Mononuclear cell (primary cell): Measurements from ENCODE around the gene GPC6. TPM values are rescaled to one million over a fixed set of nuclear protein-coding genes. Genes with fewer than 3 reads are reported as not detected.

ENCODE experiments used
- H3K27me3 ChIP-seq: 2 replicates; pipeline ENCODE4 v1.6.0; 2011; ENCODE audit warnings: low read length, control low read depth; ENCODE audit not compliant: insufficient read depth
- H3K4me1 ChIP-seq: 2 replicates; pipeline ENCODE4 v1.5.1; 2011; ENCODE audit warnings: mild to moderate bottlenecking, low read length, control low read depth; ENCODE audit not compliant: insufficient read depth
- H3K4me3 ChIP-seq: 2 replicates; pipeline ENCODE4 v1.5.1; 2011; ENCODE audit warnings: mild to moderate bottlenecking, low read length, moderate library complexity
- H3K9me3 ChIP-seq: 2 replicates; pipeline ENCODE4 v1.5.1; 2011; ENCODE audit warnings: low read depth, mild to moderate bottlenecking, control low read depth, low read length
- total RNA-seq: library from RNA; depleted of rRNA; stranded (reverse); fragments of >200 nt; gene quantifications from one replicate; pipeline ENCODE4 v1.2.3, GENCODE V29; 2012

The GPC6 gene
- total RNA-seq, 1 donor, result 0.31 TPM

DNA sequence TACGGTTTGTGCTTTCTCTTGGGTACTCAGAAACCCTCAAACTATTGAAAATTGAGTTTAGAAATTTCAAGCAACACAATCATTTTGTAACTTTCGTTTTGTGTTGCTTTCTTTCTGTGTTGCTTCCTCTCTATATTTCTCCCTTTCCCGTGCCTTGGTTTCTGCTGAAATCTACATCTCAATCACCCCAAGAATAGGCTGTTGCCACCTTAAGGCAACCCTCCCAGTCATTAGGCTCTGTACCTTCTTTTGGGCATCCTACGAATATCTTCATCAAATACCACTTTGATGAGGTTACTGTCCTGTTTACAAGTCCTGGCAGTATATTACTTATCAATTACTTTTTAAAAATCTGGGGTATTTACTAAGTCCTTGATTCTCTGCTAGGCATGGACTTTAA lies 621.6 kb downstream of the GPC6 start:
- H3K4me1 ChIP-seq, result no peaks in the 10 kb centered on the region
- no peak overlapping the region for H3K4me3 ChIP-seq
- no peaks in the 10 kb centered on the region for H3K9me3 ChIP-seq
- H3K27me3 ChIP-seq, result no peaks in the 10 kb centered on the region

DNA sequence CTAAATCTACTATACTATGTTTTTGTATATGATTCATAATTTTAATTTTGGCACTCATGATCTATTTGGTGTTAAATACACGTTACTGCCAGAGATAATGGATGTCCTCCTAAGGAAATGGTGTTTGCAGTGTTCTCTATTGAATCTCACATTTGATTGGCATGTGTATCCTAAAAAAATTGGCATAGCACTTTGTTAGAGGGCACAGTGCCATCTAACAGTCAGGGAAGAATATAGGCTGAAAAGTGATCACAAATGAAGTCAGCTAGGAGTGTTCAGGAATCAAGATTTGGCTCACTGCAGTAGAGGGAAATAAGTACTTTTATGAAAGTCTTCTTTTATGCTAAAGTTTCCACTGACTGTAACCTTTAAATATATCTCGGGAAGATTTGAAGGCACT lies 624.6 kb downstream of the GPC6 start:
- Histone ChIP-seq H3K4me1 (no peaks in the 10 kb centered on the region), H3K4me3 (no peak overlapping the region), H3K27me3 (no peaks in the 10 kb centered on the region), H3K9me3 (no peaks in the 10 kb centered on the region)

DNA sequence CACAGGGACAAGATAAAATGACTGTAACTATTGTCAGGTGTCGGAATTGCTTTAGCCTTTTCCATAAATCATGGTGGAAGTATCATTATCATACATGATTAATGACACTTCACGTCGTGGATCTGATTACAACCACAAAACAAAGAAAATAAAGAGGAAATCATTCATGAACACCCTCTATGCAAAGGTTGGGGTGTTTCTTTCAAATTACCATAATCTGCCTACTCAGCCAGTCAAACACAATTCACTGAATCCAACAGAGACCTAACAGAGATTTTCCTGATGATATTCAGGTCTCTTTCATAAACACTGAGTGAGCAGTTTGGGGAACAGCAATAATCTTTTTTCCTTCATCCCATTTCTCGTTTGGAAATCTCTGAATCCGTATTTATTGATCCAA lies 627.3 kb downstream of the GPC6 start:
- Histone ChIP-seq H3K27me3 (no peaks in the 10 kb centered on the region), H3K4me1 (no peaks in the 10 kb centered on the region), H3K9me3 (no peaks in the 10 kb centered on the region), H3K4me3 (no peak overlapping the region)

DNA sequence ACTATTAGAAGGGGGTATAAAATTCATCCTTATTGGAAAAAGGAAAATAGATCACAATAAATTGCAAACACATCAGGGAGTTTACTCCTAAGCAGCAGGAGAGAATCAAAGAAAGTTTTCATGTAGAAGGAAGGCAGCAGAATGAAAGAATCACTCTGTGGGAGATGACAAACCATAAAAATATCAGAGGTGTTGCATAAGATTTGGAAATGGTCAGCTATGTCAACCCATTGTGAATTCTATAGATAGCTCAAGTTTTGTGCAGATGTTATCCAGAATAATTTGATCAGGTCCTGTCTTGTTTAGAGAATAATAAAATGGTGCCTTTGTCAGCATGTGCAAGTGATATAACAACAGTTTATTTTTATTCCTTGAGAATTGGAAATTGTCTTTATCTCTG lies 630.5 kb downstream of the GPC6 start:
- H3K27me3 ChIP-seq, result no peaks in the 10 kb centered on the region
- no peaks in the 10 kb centered on the region for H3K4me1 ChIP-seq
- no peaks in the 10 kb centered on the region for H3K9me3 ChIP-seq
- H3K4me3 ChIP-seq, result no peak overlapping the region

DNA sequence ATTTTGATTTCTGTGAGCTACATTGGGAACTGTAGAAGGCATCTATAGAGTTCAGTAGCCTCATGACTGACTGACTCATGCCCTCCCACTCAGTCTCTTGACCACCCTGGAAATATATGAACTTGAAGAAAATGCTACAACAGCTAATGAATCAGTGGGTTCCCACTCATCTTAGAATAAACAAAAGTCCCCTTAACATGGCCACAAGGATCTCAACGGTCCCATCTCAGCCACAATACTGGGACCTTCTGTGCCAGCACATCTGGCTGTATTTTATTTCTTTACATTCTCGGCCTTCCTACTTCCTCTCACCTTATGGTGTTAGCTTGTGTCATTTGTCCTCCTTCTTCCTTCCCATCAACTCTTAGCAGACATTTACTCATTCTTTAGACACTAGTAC lies 633.1 kb downstream of the GPC6 start:
- H3K4me3 ChIP-seq, result no peak overlapping the region
- no peaks in the 10 kb centered on the region for H3K9me3 ChIP-seq
- H3K27me3 ChIP-seq, result no peaks in the 10 kb centered on the region
- H3K4me1 ChIP-seq, result no peaks in the 10 kb centered on the region

DNA sequence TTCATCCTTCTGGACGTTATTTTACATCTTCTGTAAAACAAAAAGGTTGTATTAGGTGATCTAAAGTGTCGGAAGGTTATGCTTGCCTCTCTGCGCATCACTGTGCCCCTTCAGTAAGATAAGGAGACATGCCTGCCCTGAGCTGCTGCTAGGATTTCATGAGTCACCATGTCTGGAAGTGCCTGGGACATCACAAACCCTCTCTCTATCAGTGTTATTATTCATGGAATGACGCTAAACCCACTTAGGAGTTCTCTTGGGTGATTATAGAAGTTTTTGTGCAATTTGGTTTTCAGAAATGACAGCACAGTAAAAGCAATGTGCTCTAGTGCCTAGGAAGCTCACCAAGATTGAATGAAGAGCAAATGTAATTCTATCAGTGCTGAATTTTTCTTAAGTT lies 635.2 kb downstream of the GPC6 start:
- Histone ChIP-seq H3K27me3 (no peaks in the 10 kb centered on the region), H3K4me1 (no peaks in the 10 kb centered on the region), H3K4me3 (no peak overlapping the region), H3K9me3 (no peaks in the 10 kb centered on the region)

DNA sequence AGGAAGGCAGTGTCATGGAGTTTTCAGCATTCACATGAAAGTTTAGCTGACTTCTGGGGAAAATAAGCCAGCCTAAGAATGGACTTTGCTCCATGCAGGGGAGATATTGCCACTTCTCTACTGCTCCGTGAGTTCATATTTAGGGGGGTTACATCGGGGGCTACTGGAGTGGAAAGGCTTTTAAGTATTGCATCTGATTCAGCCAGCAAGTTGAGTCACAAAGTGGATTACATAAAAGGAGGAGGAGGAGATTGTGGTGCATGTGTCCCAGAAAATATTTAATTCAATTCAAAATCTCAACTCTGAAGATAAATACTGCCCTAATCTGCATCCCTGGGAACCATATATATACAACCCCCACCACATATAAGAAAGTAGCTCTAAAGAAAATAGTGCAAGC lies 635.7 kb downstream of the GPC6 start:
- H3K27me3 ChIP-seq, result no peaks in the 10 kb centered on the region
- H3K9me3 ChIP-seq, result no peaks in the 10 kb centered on the region
- no peaks in the 10 kb centered on the region for H3K4me1 ChIP-seq
- no peak overlapping the region for H3K4me3 ChIP-seq

DNA sequence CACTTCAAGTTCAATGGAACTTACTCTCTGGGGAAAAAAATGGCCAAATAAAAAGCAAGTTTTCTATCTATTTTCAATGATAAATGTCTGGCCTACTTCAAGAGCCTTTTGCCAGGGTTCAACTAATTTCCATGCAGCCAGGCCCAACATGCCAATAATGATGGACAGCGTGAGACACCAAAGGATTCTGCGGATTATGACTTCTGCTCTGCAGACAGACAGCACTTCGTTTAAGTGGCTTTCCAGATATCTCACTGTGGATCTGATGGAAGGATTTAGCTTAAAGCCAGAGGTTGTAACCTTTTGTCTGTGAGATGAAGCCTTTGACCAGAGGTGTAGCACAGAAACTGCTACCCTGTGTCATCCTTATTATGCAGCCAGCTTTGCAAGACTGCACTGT lies 638.6 kb downstream of the GPC6 start:
- no peaks in the 10 kb centered on the region for H3K27me3 ChIP-seq
- H3K9me3 ChIP-seq, result no peaks in the 10 kb centered on the region
- no peak overlapping the region for H3K4me3 ChIP-seq
- H3K4me1 ChIP-seq, result no peaks in the 10 kb centered on the region

DNA sequence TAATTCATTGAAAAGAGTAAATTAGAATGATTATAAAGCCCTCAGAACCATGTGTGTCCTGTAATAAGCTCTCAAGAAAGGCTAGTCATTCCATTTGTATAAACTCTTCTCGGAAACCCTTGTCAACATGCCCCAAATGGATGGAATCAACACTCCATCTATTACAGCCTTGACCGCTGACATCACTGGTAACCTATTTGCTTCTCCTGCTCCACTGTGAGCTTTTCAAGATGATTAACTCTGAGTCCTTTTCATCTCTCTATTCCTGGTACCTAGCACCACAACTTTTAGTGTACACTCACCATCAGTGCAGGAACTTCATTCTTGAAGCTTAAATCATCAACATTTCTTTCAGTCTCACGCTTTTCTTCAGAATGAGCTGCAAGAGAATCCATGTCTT lies 640.9 kb downstream of the GPC6 start:
- no peak overlapping the region for H3K4me3 ChIP-seq
- H3K4me1 ChIP-seq, result no peaks in the 10 kb centered on the region
- no peaks in the 10 kb centered on the region for H3K27me3 ChIP-seq
- no peaks in the 10 kb centered on the region for H3K9me3 ChIP-seq

DNA sequence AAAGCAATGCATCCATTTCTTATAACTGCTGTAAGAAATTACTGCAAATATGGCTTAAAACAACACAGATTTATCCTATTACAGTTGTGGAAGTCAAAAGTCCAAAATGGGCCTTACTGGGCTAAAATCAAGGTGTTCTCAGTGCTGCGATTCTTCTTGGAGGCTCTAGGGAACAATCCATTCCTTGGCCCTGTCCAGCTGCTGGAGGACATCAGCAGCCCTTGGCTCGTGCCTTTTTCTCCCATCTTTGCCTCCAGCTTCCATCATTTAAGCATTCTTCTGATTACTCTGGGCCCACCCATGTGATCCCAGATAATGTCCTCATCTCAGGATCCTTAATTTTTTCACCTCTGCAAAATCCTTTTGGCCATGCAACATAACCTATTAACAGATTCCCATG lies 645.8 kb downstream of the GPC6 start:
- no peak overlapping the region for H3K4me3 ChIP-seq

DNA sequence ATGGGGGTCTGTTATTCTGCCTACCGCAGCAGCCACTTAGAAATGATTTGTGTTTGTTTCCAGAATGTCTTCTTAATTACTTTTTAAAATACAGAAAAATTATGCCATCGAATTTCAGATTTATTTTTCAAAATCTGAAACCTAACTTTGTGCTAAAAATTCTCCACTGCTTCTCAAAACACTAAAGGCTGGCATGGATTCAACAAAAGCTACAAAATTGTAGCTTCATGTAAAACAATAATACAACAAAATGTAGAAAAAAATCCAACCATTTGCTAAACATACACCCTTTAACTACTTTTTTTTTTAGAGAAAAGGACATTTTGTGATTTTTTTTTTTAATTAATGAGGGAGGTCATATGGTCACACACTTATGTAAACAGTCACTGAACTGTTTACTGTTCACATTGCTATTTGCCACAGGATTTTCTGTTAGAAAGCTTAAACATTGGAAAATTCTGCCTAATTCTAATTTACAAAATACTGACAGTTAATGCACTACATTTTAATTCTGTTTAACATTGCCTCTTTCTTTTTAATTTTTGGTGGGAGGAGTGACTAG lies 646.3 kb downstream of the GPC6 start:
- no peak overlapping the region for H3K4me3 ChIP-seq
- H3K4me1 ChIP-seq, result no peaks in the 10 kb centered on the region

More for the DNA sequence above, 645.8 kb downstream of the GPC6 start:
- no peaks in the 10 kb centered on the region for H3K9me3 ChIP-seq
- H3K27me3 ChIP-seq, result no peaks in the 10 kb centered on the region
- no peaks in the 10 kb centered on the region for H3K4me1 ChIP-seq

DNA sequence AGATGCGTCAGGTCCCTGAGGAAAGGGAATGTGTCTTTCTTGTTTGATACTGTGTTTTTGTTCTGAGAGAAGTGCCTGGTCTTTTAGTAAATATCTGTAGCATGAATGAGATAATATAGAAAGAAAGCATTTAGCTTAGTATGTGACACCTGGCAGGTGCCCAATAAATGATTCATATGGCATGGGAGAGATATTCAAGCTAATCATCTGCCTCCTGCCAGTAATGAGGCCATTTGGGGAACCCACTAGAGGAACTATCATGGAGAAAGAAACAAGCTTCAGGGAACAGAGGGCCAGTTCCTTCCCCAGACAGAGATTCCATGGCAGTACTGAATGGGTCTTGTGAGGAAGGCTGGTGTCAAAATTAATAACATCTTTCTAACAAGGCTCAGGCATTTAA lies 648.9 kb downstream of the GPC6 start:
- Histone ChIP-seq H3K4me1 (no peaks in the 10 kb centered on the region), H3K4me3 (no peak overlapping the region), H3K27me3 (no peaks in the 10 kb centered on the region), H3K9me3 (no peaks in the 10 kb centered on the region)

More for the DNA sequence above, 646.3 kb downstream of the GPC6 start:
- Histone ChIP-seq H3K27me3 (no peaks in the 10 kb centered on the region), H3K9me3 (no peaks in the 10 kb centered on the region)

DNA sequence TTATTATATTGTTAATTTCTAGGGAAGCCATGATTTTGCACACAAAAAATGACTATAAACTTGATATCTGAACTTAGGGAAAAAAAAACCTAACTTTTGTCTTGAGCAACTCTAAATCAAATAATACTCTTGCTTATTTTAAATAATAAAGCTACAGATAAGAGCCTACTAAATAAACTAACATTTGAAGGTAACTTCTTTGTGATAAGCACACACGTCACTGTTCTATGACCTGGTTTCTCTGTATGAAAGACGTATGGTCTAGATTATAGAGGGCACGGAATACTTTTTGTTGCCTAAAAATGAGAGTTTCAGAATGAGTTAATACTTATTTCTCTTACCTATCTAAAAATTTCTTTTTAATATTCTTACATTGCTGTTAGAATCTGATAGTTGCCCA lies 649.6 kb downstream of the GPC6 start:
- no peaks in the 10 kb centered on the region for H3K27me3 ChIP-seq
- no peaks in the 10 kb centered on the region for H3K9me3 ChIP-seq
- no peaks in the 10 kb centered on the region for H3K4me1 ChIP-seq
- no peak overlapping the region for H3K4me3 ChIP-seq

DNA sequence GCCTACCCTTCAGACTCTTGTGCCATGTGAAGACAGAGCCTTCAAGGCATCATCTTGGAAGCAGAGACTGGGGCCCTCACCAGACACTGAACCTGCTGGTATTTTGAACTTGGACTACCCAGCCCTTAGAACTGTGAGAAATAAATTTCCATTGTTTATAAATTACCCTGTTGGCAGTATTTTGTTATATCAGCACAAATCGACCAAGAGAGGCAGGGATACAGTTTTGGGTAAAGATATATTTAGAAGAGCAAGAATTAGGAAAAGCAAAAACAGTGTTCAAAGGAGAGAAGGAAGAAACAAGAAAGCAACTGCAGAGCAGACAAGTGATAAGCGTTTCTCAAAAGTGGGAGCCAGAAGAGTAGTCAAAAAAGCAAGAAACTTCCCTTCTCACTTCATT lies 652.1 kb downstream of the GPC6 start:
- Histone ChIP-seq H3K27me3 (no peaks in the 10 kb centered on the region), H3K9me3 (no peaks in the 10 kb centered on the region), H3K4me3 (no peak overlapping the region), H3K4me1 (no peaks in the 10 kb centered on the region)

DNA sequence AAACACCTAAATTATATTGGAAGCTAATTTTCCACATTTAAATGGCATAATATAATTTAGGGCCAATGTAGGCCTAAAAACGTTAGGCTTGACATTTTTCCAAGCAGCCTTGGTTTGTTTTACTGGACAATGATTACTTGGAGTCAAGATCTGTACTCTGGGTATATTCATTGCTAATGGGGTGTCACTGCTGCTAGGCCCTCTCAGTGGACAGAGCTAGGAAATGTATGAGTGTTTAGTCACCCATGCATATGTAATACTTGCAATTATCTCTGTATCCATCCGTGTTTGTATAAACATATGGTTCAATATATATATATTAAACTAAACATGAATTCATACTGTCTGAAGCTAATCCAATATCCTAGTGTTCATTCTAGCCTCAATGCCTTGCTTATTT lies 654.8 kb downstream of the GPC6 start:
- H3K9me3 ChIP-seq, result no peaks in the 10 kb centered on the region
- H3K27me3 ChIP-seq, result no peaks in the 10 kb centered on the region
- H3K4me3 ChIP-seq, result no peak overlapping the region
- no peaks in the 10 kb centered on the region for H3K4me1 ChIP-seq

DNA sequence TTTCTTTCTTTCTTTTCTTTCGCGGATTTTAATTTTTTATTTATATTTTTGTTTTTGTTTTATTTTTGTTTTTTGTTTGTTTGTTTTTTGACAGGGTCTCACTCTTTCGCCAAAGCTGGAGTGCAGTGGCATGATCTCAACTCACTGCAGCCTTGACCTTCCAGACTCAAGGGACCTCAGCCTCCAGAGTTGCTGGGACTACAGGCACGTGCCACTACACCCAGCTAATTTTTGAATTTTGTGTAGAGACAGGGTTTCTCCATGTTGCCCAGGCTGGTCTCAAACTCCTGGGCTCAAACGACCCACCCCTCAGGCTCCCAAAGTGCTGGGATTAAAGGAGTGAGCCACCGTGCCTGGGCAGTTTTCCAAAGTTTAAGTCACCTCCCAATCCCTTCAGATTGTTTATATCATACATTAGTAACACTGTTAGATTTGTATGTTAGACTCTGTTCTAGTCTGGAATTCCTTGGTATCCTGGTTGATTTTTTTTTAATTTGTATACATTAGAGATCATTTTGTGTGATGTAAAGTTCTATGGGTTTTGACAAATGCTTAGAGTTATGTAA lies 655.6 kb downstream of the GPC6 start:
- H3K9me3 ChIP-seq, result no peaks in the 10 kb centered on the region
- no peaks in the 10 kb centered on the region for H3K4me1 ChIP-seq
- H3K4me3 ChIP-seq, result no peak overlapping the region
- no peaks in the 10 kb centered on the region for H3K27me3 ChIP-seq
